HG02970 (cell line): ENCODE results near the gene EXOC2.

ENCODE experiments used
- ATAC-seq: cut with Tn5 transposase; IDR thresholded peaks from one replicate; pipeline ENCODE4 v1.9.1; 2021; ENCODE audit warnings: mild to moderate bottlenecking, moderate library complexity, moderate number of reproducible peaks; ENCODE audit not compliant: unreplicated experiment, low FRiP score

EXOC2 gene

GRCh38 chr6:692858-693722 lies at the start of gene EXOC2:
Gene EXOC2, minus strand, starts transcription at chr6:693139. Its CDS starts 55,321 bp downstream, at chr6:637818.
- ATAC-seq = peak; percentile 91

GRCh38 chr6:741410-742339 lies 48.7 kb upstream of the EXOC2 start:
- no peak for ATAC-seq

DNA sequence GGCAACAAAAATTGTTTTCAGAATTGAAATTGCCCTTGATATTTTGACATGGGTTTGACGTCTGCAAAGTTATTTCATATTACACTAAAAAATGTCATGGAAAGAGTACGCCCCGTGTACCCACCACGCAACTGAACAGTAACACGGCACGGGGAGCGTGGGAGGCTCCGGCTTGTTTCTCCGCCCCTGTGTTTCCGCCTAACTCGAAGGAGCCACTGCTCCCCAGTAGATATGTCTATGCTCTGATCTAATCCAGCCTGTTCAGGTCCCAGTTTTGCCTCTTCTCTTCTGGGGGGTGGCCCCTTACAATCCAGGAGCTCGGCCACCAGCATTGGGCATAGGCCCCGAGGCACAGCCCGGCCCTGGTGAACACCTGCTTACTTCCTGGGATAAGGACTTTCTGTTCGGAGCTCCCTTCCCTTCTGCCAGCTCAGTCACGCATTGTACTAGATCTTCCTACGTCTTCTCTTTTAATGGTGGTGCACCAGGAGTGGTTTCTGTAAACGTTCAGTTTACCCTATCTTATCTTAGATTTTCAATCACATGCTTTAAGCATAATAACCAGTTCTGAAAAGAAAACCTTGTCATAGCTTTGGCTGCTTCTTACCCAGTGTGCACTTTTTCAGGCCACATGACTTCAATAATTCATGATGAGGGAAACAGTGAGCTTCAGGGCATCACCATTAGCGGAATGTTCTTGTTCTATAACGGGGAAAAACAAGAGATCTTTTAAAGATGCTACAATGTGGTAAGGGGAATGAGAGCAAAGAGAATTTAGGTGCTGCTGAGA lies 43.9 kb upstream of the EXOC2 start:
- no peak for ATAC-seq

DNA sequence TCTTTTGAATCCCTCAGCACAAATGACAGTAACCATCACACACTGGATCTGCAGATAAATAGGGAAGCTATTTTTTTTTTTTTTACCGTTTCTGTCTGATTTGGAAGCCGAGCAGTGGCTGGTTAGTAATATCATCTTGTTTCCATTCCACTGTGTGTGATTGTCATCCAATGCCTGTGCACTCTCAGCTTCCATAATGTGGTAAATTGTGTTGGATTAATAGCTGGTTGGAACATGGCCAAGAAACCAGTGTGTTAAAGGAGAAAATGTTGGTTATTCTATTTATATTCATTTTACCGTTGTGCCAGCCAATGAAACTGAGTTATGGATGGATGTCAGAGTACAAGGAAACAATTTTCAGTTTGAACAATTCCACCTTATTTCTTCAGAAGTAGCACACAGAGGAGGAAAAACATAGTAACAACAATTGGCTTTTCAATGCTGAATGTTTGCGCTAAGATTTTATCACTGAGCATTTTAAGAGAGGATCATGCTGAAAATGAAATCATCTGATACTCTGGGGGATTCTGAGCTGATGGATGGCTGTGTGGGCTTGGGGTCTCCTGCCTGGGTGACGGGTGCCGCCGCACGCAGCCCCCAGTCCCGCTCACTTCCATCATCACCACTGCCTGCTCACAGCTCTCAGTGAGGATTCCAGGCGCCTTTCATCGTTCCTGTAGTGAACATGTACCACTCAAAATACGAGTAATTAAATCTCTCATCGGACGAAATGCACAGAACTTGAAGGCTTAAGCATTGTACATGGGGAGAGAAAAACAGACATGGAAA lies 40.7 kb upstream of the EXOC2 start:
- no peak for ATAC-seq

- ATAC-seq = no peak
Observed at GRCh38 chr6:731924-732323, 39.0 kb upstream of the EXOC2 start.

DNA sequence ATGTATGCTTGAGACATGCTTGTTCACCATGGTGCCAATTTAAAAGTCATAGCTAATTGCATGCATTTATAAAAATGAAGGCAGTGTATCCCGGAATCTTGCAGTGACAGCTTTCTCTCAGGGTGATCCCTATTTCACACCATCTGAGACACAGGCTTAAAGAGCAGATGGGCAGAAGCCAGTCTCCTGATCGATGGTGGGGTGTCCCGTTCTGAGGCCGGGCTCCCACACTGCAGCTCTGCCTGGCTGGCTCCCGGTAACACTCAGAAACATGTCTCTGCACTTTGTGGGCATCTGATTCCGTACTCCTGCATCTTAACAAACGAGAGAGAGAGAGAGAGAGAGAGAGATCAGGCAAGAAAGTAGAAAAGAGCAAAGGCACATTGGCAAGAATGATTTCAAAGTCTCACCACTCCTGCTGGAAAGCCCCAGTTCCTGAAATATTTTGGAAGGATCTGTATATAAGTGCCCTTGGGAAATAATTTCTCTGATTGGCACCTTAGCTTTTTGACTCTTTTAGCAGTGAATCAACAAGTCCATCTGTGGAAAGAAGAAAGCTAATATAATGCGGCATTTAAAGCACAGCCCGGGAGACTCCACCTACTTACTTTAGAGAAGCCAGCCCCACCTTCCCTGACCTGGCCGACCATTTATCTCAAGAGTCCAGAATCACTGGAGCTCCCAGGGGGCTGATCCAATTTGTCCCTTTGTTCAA lies 36.8 kb upstream of the EXOC2 start:
- no peak for ATAC-seq

DNA sequence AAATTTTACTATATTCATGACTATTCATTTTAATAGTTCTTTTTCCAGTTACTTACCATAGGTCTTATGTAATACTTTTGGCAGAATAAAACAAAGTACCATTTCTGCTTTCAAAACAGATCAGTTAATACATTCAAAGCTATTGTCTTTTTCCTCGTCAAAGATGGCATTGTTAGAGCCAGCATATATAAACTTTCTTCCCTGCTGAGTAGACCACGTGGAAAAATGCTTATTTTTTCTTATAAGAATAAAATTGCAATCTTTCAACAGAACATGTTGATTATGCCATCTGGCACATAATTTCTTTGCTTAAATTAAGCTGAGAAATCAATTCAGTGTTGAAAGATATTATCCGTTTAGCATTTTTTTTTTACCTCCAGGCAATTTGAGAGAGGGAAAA lies 34.9 kb upstream of the EXOC2 start:
- no peak for ATAC-seq

DNA sequence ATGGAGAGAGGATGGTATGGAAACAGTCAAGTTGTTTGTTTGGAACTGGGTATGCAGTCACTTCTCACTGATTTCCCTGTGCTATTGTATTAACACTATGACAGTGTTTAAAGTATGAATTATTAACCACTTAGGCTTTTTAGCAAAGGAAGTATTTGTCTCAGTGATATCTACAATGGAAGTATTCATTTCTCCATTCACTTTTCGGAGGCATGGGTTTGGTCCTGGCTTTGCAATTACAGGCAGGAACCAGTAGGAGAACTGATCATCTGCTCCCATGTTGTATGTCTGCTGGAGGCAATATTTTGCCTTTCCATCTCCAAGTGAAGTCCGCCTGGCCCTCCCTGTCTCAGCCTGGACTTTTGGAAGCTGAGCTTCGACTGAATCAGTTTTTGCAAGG lies 30.6 kb upstream of the EXOC2 start:
- ATAC-seq = no peak

- ATAC-seq = no peak
Observed at GRCh38 chr6:722608-723007, 29.7 kb upstream of the EXOC2 start.

- ATAC-seq = no peak
Observed at GRCh38 chr6:722077-722524, 29.2 kb upstream of the EXOC2 start.

DNA sequence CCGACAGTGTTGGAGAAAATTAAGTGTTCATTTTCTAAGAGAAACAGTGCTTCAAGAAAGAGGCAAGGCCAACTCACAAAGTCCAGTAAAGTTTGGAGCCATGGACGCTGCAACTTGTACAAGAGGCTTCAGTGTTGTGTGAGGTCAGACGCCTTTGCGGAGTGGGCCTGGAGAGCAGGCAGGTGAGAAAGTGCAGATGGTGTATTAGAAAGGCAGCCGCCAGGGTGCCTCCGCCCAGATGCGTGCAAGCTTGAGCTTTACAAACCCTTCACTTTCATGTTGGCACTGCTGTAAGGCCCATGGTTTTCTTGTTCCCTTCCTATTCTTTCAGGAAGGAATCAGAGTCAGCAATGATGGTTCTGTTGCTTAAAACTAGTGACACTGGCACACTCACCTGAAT lies 25.4 kb upstream of the EXOC2 start:
- no peak for ATAC-seq

DNA sequence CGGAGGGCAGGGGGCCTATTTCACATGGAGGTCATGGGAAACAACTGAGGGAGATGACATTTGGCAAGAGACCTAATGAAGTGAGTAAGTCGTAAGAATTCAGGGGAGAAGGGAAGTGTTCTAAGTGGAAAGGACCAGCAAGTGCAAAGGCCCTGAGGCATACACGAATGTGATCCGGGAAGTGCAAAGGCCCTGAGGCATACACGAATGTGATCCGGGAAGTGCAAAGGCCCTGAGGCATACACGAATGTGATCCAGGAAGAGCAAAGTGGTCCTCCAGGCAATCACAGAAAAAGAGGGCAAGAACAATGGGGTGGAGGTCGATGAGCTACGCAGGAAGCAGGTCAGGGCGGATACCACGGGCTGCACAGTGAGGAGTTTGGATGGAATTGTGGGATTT lies 24.2 kb upstream of the EXOC2 start:
- no peak for ATAC-seq

- no peak for ATAC-seq
Observed at GRCh38 chr6:715709-716491, 23.0 kb upstream of the EXOC2 start.

- no peak for ATAC-seq
Observed at GRCh38 chr6:714100-714499, 21.2 kb upstream of the EXOC2 start.

- no peak for ATAC-seq
Observed at GRCh38 chr6:713351-713750, 20.4 kb upstream of the EXOC2 start.

DNA sequence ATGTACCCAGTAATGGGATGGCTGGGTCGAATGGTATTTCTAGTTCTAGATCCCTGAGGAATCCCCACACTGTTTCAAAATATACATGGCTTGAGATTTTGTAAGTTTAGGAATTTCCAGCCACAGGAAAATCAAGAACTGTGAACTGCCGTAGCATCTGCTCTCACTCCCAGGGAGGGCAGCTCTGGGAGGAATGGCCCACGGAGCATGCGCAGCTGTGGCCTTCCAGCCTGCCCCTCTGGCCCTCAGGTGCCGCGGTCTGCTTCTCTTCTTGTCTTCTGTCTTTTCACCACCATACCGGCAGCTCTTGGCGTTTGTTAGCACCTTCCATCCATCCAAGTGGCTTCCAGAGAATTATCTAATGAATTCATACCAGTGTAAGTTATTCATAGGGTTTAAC lies 19.9 kb upstream of the EXOC2 start:
- no peak for ATAC-seq

DNA sequence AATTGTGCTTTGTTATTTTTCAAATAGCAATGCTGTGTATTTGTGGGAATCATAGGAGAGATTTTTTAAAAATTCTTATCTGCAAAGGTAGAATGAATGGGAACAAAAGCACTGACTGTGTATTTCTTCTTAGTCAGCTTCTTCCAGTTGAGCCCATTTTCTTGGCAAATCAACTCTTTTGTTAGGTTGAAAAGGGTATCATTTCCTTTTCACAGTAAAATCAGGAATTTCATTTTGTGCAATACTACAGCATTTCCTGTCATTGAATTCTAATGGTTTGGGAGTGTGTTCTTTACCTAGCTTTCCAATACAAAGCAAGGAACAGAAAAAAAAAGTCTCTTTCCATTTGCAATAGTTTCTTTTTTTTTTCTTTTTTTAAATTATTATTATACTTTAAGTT lies 19.0 kb upstream of the EXOC2 start:
- ATAC-seq = no peak
